ENCODE data around the gene EGF.

EGF gene

DNA sequence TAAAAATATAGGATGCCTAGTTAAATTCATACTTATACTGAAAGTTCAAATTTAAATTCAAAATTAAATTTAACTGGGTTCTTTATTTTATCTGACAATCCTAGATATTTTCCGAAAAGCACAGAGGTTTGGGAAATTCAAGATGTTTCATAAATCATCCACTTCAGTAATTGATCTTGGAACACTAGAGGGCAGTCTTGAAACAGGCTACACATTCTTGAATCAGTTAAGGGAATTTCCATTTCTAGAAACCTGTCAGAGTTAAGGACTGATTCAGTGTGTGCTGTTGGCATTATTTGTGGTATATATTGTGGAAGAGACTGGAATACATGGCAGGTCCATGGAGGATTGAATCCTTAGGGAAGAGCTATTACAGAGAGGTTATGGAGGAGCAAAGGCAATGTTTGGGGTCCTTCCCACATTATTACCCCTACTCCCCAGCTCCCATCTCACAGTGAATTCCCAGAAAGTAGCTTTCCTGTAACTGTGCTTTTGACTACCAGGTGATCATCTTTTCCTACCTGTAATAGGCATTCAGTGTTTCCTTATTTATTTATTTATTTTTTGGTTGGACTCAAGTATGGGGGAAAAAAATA is 92.9 kb downstream of the EGF start:
- CTCF ChIA-PET, result interaction anchor here (0.6 to 22.5 kb wide), 24 partner anchors 8 to 508 kb away, joined by 3 to 673 read pairs (median 5); partner anchors contain the start of gene ELOVL6
- peak; percentile 71 for DNase-seq (ENCODE audit: extremely low spot score)
- TF ChIP-seq, protein P1, sequence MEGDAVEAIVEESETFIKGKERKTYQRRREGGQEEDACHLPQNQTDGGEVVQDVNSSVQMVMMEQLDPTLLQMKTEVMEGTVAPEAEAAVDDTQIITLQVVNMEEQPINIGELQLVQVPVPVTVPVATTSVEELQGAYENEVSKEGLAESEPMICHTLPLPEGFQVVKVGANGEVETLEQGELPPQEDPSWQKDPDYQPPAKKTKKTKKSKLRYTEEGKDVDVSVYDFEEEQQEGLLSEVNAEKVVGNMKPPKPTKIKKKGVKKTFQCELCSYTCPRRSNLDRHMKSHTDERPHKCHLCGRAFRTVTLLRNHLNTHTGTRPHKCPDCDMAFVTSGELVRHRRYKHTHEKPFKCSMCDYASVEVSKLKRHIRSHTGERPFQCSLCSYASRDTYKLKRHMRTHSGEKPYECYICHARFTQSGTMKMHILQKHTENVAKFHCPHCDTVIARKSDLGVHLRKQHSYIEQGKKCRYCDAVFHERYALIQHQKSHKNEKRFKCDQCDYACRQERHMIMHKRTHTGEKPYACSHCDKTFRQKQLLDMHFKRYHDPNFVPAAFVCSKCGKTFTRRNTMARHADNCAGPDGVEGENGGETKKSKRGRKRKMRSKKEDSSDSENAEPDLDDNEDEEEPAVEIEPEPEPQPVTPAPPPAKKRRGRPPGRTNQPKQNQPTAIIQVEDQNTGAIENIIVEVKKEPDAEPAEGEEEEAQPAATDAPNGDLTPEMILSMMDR (IDR thresholded peaks at IDR 0.05; ENCODE audit: control extremely low read depth, extremely low read depth, low read depth, missing control alignments), result peak; percentile 64
- POLR2A ChIA-PET, result no interaction called here

GRCh38 chr4:110007217-110007616 is 94.5 kb downstream of the EGF start:
- POLR2A ChIA-PET, result no interaction called here
- CTCF ChIA-PET, result interaction anchor here (0.8 to 22.5 kb wide), 11 partner anchors 10 to 507 kb away, joined by 3 to 673 read pairs (median 6); no protein-coding TSS in a partner anchor
- no peak for DNase-seq (ENCODE audit: extremely low spot score)
- TF ChIP-seq, protein P1 (IDR thresholded peaks at IDR 0.05; ENCODE audit: control extremely low read depth, extremely low read depth, low read depth, missing control alignments), result no peak

GRCh38 chr4:110008540-110008939 is 95.9 kb downstream of the EGF start:
- POLR2A ChIA-PET, result no interaction called here
- TF ChIP-seq, protein P1 (IDR thresholded peaks at IDR 0.05; ENCODE audit: control extremely low read depth, extremely low read depth, low read depth, missing control alignments), result no peak
- CTCF ChIA-PET, result interaction anchor here (1.0 to 22.5 kb wide), 6 partner anchors 10 to 505 kb away, joined by 3 to 673 read pairs (median 4); no protein-coding TSS in a partner anchor
- DNase-seq (ENCODE audit: extremely low spot score), result no peak

- TF ChIP-seq, protein P1 (IDR thresholded peaks at IDR 0.05; ENCODE audit: control extremely low read depth, extremely low read depth, low read depth, missing control alignments), result no peak
- CTCF ChIA-PET, result interaction anchor here (1.0 to 22.5 kb wide), 6 partner anchors 8 to 504 kb away, joined by 3 to 673 read pairs (median 4); no protein-coding TSS in a partner anchor
- POLR2A ChIA-PET, result no interaction called here
- no peak for DNase-seq (ENCODE audit: extremely low spot score)
These were observed 96.9 kb downstream of the EGF start for GRCh38 chr4:110009550-110009949.

DNA sequence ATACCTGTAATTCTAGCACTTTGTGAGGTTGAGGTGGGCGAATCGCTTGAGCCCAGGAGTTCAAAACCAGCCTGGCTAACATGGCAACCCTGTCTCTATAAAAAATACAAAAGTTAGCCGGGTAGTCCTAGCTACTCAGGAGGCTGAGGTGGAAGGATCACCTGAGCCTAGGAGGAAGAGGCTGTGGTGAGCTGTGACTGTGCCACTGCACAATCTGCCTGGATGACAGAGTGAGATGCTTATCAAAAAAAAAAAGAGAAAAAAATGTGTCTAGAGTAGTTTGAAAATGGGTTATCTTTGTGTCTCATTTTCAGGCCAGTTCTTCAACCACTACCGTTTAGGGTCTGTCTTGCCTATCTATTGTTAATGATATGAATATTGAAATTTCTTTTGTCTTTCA is 98.1 kb downstream of the EGF start:
- no peak for DNase-seq (ENCODE audit: extremely low spot score)
- ChIA-PET POLR2A (no interaction called here), CTCF (interaction anchor here (4.3 to 22.5 kb wide), 2 partner anchors 12 to 503 kb away, joined by 23 to 673 read pairs; no protein-coding TSS in a partner anchor)
- TF ChIP-seq, protein P1 (IDR thresholded peaks at IDR 0.05; ENCODE audit: control extremely low read depth, extremely low read depth, low read depth, missing control alignments), result no peak

- CTCF ChIA-PET, result interaction anchor here (0.9 to 22.5 kb wide), 3 partner anchors 11 to 501 kb away, joined by 3 to 673 read pairs (median 6); no protein-coding TSS in a partner anchor
- TF ChIP-seq, protein P1 (IDR thresholded peaks at IDR 0.05; ENCODE audit: control extremely low read depth, extremely low read depth, low read depth, missing control alignments), result no peak
- DNase-seq (ENCODE audit: extremely low spot score), result no peak
- POLR2A ChIA-PET, result no interaction called here
These were observed 100.2 kb downstream of the EGF start for GRCh38 chr4:110012917-110013316.
